ENCODE results near the gene TIMM29.

DNA sequence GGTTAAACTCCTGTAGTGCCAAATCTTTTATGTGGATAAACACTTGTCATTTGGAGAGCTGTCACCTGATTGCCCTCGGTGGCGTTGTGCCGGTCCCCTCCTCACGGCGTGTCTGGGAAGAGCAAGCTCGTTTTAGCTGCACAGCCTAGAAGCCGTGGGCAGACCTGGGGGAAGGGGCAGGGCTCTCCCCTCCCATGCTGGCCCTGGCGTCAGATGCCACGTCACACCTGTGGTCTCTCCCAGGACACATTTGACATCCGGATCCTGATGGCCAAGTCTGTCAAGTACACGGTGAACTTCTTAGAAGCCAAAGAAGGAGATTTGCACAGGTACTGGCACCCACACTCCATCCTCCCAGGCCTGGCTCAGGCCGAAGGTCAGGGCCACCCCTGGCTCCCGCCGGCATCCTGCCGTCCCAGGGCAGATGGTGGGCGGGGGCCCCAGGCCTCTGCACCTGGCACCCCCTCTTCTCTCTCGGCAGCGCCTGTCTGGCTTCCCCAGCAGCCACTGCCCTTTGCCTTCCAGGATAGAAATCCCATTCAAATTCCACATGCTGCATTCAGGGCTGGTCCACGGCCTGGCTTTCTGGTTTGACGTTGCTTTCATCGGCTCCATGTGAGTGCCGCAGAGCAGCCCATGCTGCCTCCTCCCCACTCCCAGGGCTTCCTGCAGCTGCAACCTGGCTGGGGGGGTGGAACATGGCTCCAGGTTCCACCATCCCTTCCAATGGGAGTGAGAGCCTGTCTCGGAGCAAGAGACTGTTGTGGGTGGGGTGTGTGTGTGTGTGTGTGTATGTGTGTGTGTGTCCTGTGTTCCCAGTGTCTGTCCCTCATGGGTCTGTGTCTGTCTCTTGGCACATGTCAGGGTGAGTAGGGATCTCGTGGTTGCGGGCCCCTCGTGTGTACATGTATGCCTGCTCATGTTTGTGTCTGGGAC, 9.0 kb upstream of the TIMM29 start:
- TF ChIP-seq, protein P1, sequence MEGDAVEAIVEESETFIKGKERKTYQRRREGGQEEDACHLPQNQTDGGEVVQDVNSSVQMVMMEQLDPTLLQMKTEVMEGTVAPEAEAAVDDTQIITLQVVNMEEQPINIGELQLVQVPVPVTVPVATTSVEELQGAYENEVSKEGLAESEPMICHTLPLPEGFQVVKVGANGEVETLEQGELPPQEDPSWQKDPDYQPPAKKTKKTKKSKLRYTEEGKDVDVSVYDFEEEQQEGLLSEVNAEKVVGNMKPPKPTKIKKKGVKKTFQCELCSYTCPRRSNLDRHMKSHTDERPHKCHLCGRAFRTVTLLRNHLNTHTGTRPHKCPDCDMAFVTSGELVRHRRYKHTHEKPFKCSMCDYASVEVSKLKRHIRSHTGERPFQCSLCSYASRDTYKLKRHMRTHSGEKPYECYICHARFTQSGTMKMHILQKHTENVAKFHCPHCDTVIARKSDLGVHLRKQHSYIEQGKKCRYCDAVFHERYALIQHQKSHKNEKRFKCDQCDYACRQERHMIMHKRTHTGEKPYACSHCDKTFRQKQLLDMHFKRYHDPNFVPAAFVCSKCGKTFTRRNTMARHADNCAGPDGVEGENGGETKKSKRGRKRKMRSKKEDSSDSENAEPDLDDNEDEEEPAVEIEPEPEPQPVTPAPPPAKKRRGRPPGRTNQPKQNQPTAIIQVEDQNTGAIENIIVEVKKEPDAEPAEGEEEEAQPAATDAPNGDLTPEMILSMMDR (IDR thresholded peaks at IDR 0.05): no peak
- TF ChIP-seq POLR2A (IDR thresholded peaks at IDR 0.05): no peak

Data from lower leg skin (tissue), 3 donors.